Measurements from ENCODE around the gene ZNF587. TPM values are rescaled to one million over a fixed set of nuclear protein-coding genes. Genes with fewer than 3 reads are reported as not detected.
A peak's percentile ranks its signal among the peaks of the same experiment; 100 is the strongest.
"Not testable (repeated sequence)": the region's sequence is repeated elsewhere in the genome, so short reads cannot be mapped to it uniquely, and the experiment has no call there.

ZNF587 gene
- polyA plus RNA-seq, 3 donors from 2014 or later, result 1.9 to 8.1 TPM; not detected in 1

- Mint-ChIP-seq H3K4me1 (peaks cover 49 to 62% of the 10 kb centered on the region in 2 donors), H3K27me3 (ENCODE audit: low read depth in 3 of 3) (peaks cover 2 to 7% (median 3%) of the 10 kb centered on the region in 3 donors), H3K9me3 (no peaks in the 10 kb centered on the region), H3K36me3 (peaks cover 0 to 4% (median 3%) of the 10 kb centered on the region in 3 donors), H3K4me3 (peak overlapping the region; percentile 97 to 98 (median 97)), H3K27ac (peak overlapping the region; percentile 91 to 97 (median 95))
- DNase-seq, result no peak
Measured at GRCh38 chr19:57815247-57816075, 34.2 kb upstream of the ZNF587 start.

- Mint-ChIP-seq H3K4me1 (peaks cover 55 to 72% of the 10 kb centered on the region in 2 donors), H3K36me3 (peaks cover 0 to 5% (median 3%) of the 10 kb centered on the region in 3 donors), H3K27me3 (ENCODE audit: low read depth in 3 of 3) (peaks cover 2 to 7% (median 3%) of the 10 kb centered on the region in 3 donors), H3K9me3 (no peaks in the 10 kb centered on the region), H3K27ac (peak overlapping the region in 1 of 6 donors; percentile 33), H3K4me3 (peak overlapping the region in 3 of 5 donors; percentile 45 to 70 (median 69))
- DNase-seq, result no peak
Measured at GRCh38 chr19:57816652-57817051, 33.0 kb upstream of the ZNF587 start.

DNA sequence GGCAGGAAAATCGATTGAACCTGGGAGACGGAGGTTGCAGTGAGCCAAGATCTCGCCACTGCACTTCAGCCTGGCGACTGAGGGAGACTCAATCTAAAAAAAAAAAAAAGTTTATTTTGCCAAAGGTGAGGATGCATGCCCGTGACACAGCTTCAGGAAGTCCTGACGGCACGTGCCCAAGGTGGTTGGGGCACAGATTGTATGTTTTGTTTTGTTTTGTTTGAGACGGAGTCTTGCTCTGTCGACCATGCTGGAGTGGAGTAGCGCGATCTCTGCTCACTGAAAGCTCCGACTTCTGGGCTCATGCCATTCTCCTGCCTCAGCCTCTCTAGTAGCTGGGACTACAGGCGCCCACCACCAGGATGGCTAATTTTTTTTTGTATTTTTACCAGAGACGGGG is 31.7 kb upstream of the ZNF587 start:
- H3K4me3 Mint-ChIP-seq, result peak overlapping the region in 4 of 5 donors; percentile 75 to 97 (median 84)
- peaks cover 58 to 71% of the 10 kb centered on the region in 2 donors for H3K4me1 Mint-ChIP-seq
- H3K27ac Mint-ChIP-seq, result peak overlapping the region in 1 of 6 donors; percentile 86
- H3K9me3 Mint-ChIP-seq, result no peaks in the 10 kb centered on the region
- peaks cover 0 to 5% (median 4%) of the 10 kb centered on the region in 3 donors for H3K36me3 Mint-ChIP-seq
- DNase-seq, result no peak
- H3K27me3 Mint-ChIP-seq (ENCODE audit: low read depth in 3 of 3), result peaks cover 2 to 7% (median 3%) of the 10 kb centered on the region in 3 donors

DNA sequence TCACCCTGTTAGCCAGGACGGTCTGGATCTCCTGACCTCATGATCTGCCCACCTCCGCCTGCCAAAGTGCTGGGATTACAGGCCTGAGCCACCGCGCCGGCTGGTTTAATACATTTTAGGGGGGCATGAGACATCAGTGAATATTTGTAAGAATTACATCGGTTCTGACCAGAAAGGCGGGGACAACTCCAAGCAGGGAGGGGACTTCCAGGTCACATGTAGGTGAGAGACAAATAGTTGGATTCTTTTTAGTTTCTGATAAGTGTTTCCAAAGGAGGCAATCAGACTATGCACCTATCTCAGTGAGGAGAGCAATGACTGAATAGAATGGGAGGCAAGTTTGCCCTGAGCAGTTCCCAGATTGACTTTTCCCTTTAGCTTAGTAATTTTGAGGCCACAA is 31.3 kb upstream of the ZNF587 start:
- Mint-ChIP-seq H3K36me3 (peaks cover 0 to 5% (median 4%) of the 10 kb centered on the region in 3 donors), H3K27ac (peak overlapping the region in 3 of 6 donors; percentile 68 to 86 (median 77)), H3K27me3 (ENCODE audit: low read depth in 3 of 3) (peaks cover 2 to 7% (median 3%) of the 10 kb centered on the region in 3 donors), H3K9me3 (no peaks in the 10 kb centered on the region), H3K4me3 (peak overlapping the region; percentile 75 to 97 (median 79)), H3K4me1 (peaks cover 54 to 71% of the 10 kb centered on the region in 2 donors)
- no peak for DNase-seq

DNA sequence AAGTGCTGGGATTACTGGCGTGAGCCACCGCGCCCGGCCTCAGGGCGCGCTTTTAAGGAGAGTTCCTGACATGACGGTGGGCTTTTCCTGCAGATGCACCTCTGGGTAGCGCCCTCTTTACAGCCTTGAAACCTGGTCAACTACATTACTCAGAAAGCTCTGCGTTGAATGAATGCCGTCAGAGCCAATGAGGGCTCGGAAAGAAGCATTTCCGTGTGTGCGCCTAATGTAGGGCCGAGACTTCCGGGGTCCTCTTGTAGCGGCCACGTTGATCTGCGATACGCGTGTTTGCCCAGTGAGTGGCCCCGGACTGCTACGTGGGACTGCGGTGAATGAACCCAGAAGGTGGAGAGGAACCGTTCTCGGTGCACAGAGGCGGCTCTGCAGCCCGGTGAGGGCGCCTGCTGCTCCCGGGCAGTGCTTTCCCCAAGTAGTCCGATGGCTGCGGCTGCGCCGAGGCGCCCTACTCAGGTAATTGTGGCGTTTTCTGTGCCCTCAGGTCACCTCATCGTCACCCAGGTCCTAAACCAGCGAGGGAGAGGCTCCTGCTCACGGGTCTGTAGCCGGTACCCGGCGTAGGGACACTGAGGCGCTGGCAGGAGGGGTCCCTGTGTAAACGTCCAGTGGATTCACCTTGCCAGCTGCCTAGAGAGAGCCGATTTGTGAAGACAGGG is 30.0 kb upstream of the ZNF587 start:
- H3K27me3 Mint-ChIP-seq (ENCODE audit: low read depth in 3 of 3), result peaks cover 0 to 4% (median 3%) of the 10 kb centered on the region in 3 donors
- H3K4me3 Mint-ChIP-seq, result peak overlapping the region; percentile 90 to 99 (median 97)
- peaks cover 0 to 5% (median 4%) of the 10 kb centered on the region in 3 donors for H3K36me3 Mint-ChIP-seq
- peak; percentile 83 to 86 (median 84) for DNase-seq
- H3K9me3 Mint-ChIP-seq, result no peaks in the 10 kb centered on the region
- H3K4me1 Mint-ChIP-seq, result peaks cover 50 to 69% of the 10 kb centered on the region in 2 donors
- peak overlapping the region; percentile 90 to 99 (median 98) for H3K27ac Mint-ChIP-seq

GRCh38 chr19:57820599-57820998 is 29.1 kb upstream of the ZNF587 start:
- peaks cover 0 to 3% (median 0%) of the 10 kb centered on the region in 3 donors for H3K27me3 Mint-ChIP-seq (ENCODE audit: low read depth in 3 of 3)
- H3K36me3 Mint-ChIP-seq, result peaks cover 0 to 5% (median 4%) of the 10 kb centered on the region in 3 donors
- H3K4me3 Mint-ChIP-seq, result peak overlapping the region; percentile 90 to 99 (median 97)
- H3K27ac Mint-ChIP-seq, result peak overlapping the region; percentile 90 to 99 (median 98)
- H3K4me1 Mint-ChIP-seq, result peaks cover 40 to 62% of the 10 kb centered on the region in 2 donors
- H3K9me3 Mint-ChIP-seq, result no peaks in the 10 kb centered on the region
- no peak for DNase-seq

DNA sequence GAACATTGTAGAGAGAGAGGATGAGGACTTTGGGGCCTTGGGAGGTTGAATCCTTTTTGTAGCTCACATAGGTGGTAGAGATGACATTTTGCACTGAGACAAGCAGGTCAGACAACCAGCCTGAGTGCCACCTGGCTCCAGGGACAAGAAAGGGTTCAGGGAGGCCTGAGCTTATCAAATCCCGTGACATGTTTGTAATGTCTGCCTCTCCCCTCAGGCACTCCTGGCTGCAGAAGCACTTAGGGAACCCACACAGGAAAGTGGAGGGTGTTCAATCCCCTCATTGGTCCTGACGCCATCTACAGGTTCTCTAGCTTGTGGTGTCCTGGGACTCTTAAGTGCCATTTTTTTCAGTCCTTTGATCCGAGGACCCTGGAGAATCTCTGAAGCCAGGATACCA is 28.6 kb upstream of the ZNF587 start:
- DNase-seq; H3K36me3 Mint-ChIP-seq; H3K27me3 Mint-ChIP-seq (ENCODE audit: low read depth in 3 of 3); H3K9me3 Mint-ChIP-seq: not testable (repeated sequence)
- Mint-ChIP-seq H3K4me3 (peak overlapping the region; percentile 47 to 99 (median 97)), H3K4me1 (peaks cover 38 to 62% of the 10 kb centered on the region in 2 donors), H3K27ac (peak overlapping the region in 5 of 6 donors; percentile 85 to 98 (median 95))

DNA sequence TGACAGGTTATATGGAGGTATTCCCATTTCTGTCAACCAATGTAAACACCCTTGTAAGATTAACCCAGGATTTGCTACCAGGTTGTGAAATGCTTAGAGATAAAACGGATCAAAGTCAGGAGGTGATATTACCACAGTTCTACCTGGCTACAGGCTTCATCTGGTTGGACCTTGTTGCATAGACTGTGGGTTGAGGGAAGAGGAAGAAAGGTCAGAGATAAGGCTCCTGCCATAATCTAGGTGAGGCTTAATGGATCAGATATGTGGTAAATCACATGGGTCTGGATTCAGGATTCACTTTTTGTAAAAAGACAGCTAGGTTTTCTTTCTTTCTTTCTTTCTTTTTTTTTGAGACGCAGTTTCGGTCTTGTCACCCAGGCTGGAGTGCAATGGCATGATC is 28.2 kb upstream of the ZNF587 start:
- Mint-ChIP-seq H3K27ac (peak overlapping the region in 1 of 6 donors; percentile 95), H3K4me1 (peaks cover 37 to 61% of the 10 kb centered on the region in 2 donors)
- not testable (repeated sequence) for DNase-seq; H3K36me3 Mint-ChIP-seq; H3K9me3 Mint-ChIP-seq; H3K27me3 Mint-ChIP-seq (ENCODE audit: low read depth in 3 of 3); H3K4me3 Mint-ChIP-seq

GRCh38 chr19:57823155-57823554 is 26.5 kb upstream of the ZNF587 start:
- Mint-ChIP-seq H3K4me1 (peaks cover 42 to 61% of the 10 kb centered on the region in 2 donors), H3K36me3 (peaks cover 8 to 10% (median 10%) of the 10 kb centered on the region in 3 donors), H3K27ac (peak overlapping the region in 1 of 6 donors; percentile 45)
- not testable (repeated sequence) for DNase-seq; H3K9me3 Mint-ChIP-seq; H3K4me3 Mint-ChIP-seq; H3K27me3 Mint-ChIP-seq (ENCODE audit: low read depth in 3 of 3)

- H3K27ac Mint-ChIP-seq, result peak overlapping the region in 2 of 6 donors; percentile 37 to 45
- H3K27me3 Mint-ChIP-seq (ENCODE audit: low read depth in 3 of 3); H3K4me3 Mint-ChIP-seq; H3K9me3 Mint-ChIP-seq; DNase-seq: not testable (repeated sequence)
- H3K36me3 Mint-ChIP-seq, result peaks cover 8 to 10% (median 10%) of the 10 kb centered on the region in 3 donors
- peaks cover 38 to 57% of the 10 kb centered on the region in 2 donors for H3K4me1 Mint-ChIP-seq
Measured at GRCh38 chr19:57823608-57824007, 26.1 kb upstream of the ZNF587 start.

DNA sequence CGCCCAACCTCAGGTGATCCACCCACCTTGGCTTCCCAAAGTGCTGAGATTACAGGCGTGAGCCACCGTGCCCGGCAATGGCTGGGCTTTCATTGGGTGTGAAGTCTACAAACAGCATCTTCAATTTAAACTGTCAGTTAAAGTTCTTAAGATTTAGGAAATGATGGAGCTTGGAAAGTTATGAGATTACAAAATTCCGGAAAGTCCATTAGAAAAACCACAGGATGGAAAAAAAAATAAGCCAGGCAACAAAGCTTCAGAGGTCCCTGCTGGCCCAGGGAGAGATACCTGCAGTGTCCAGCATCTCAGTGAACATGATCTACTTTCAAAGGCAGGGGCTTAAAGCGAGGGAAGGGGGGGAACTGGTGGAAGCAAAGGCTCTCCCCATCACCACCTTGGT is 24.1 kb upstream of the ZNF587 start:
- H3K9me3 Mint-ChIP-seq, result no peaks in the 10 kb centered on the region
- H3K36me3 Mint-ChIP-seq, result peaks cover 8 to 10% (median 8%) of the 10 kb centered on the region in 3 donors
- no peak overlapping the region for H3K27ac Mint-ChIP-seq
- no peak overlapping the region for H3K4me3 Mint-ChIP-seq
- no peak for DNase-seq
- peaks cover 0 to 3% (median 0%) of the 10 kb centered on the region in 3 donors for H3K27me3 Mint-ChIP-seq (ENCODE audit: low read depth in 3 of 3)
- peaks cover 31 to 53% of the 10 kb centered on the region in 2 donors for H3K4me1 Mint-ChIP-seq

DNA sequence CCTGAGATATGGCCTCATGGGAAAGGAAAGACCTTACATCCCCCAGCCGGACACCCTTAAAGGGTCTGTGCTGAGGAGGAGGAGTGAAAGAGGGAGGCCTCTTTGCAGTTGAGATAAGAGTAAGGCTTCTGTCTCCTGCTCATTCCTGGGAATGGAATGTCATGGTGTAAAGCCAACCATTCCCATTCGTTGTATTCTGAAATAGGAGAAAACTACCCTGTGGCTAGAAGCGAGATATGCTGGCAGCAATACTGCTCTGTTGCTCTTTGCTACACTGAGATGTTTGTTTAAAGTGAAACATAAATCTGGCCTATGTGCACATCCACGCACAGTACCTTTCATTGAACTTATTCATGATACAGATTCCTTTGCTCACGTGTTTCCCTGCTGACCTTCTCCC is 20.3 kb upstream of the ZNF587 start:
- Mint-ChIP-seq H3K27ac (peak overlapping the region in 1 of 6 donors; percentile 7), H3K4me1 (peaks cover 19 to 36% of the 10 kb centered on the region in 2 donors), H3K36me3 (peaks cover 4 to 12% (median 5%) of the 10 kb centered on the region in 3 donors), H3K27me3 (ENCODE audit: low read depth in 3 of 3) (peaks cover 0 to 3% (median 0%) of the 10 kb centered on the region in 3 donors), H3K9me3 (no peaks in the 10 kb centered on the region), H3K4me3 (no peak overlapping the region)
- no peak for DNase-seq

- H3K4me3 Mint-ChIP-seq, result no peak within 1 kb of the TSS
- H3K9me3 Mint-ChIP-seq, result no peaks in the 10 kb centered on the region
- H3K4me1 Mint-ChIP-seq, result peaks cover 17 to 31% of the 10 kb centered on the region in 2 donors
- peaks cover 0 to 3% (median 0%) of the 10 kb centered on the region in 3 donors for H3K27me3 Mint-ChIP-seq (ENCODE audit: low read depth in 3 of 3)
- H3K36me3 Mint-ChIP-seq, result peaks cover 4 to 12% (median 5%) of the 10 kb centered on the region in 3 donors
- DNase-seq, result peak in 2 of 3 donors; percentile 19 to 35
- peak within 1 kb of the TSS in 4 of 6 donors; percentile 7 to 72 (median 30) for H3K27ac Mint-ChIP-seq
Measured at GRCh38 chr19:57830071-57830602, 19.5 kb upstream of the ZNF587 start, which contains the start of gene ZNF587B. TSS of gene ZNF587B (plus strand) at chr19:57830299. CDS start at chr19:57830529, 230 bp downstream.
